HG03378 (cell line): ENCODE measurements around the gene RPL6.
A peak's percentile ranks its signal among the peaks of the same experiment; 100 is the strongest.
"Not testable (repeated sequence)": the region's sequence is repeated elsewhere in the genome, so short reads cannot be mapped to it uniquely, and the experiment has no call there.

Experiments
- ATAC-seq: cut with Tn5 transposase; IDR thresholded peaks from one replicate; pipeline ENCODE4 v1.9.1; 2021; ENCODE audit warnings: mild to moderate bottlenecking, moderate library complexity; ENCODE audit not compliant: unreplicated experiment

RPL6 gene

GRCh38 chr12:112420740-112421139, 11.3 kb upstream of the RPL6 start:
- ATAC-seq: no peak

DNA sequence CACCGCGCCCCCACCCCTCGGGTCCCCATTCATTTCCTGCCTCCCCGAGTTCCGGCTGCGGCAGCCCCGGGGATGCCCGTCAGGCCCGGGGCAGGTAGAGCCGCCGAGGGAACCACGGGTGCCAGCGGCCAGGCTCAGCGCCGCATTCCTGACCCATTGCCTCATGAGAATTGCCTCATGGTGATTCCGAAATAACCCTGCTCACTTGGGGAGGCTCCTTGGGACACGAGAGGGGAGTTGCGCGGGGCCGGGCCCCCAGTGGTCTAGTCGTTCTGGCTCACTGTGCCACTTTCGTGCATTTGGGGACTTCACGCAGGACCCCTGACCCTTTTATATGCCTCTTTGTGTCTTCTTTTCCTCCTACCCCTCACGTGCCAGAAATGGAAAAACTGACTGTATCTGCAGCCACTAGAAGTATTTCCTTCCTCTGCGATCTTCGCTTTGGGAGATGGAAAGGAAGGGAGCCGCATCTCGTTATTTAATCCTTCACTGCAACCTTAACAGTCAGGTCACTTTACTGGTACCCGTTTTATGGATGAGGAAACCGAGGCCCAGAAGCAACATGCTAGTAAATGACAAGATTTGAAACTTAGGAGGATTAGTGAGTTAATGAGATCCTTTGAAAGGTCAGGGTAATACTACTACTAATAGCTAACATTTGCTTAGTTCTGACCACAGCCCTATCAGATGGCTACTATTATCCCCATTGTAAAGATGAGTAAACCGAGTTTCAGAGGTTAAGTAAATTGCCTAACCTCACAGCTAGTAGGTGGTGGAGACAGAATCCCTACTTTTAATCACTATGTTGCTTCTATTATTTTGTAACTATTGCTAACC, 10.1 kb upstream of the RPL6 start:
- ATAC-seq: peak; percentile 26

- ATAC-seq: peak; percentile 51
Measured at GRCh38 chr12:112418608-112419296, 9.3 kb upstream of the RPL6 start, which contains the start of gene PTPN11. TSS of gene PTPN11 (plus strand) at chr12:112418947. CDS start at chr12:112419112, 165 bp downstream.

DNA sequence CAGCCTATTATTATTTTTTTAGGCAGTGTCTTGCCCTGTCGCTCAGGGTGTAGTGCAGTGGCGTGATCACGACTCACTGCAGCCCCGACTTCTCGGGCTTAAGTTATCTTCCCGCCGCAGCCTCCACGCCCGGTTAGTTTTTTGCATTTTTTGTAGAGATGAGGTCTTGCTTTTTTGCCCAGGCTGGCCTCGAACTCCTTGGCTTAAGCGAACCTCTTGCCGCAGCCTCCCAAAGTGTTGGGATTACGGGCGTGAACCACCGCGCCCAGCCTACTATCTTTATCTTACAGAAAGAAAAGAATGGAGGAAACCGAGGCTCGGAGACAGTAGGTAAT, 8.8 kb upstream of the RPL6 start:
- no peak for ATAC-seq

- not testable (repeated sequence) for ATAC-seq
Measured at GRCh38 chr12:112415457-112415856, 6.1 kb upstream of the RPL6 start.

- no peak for ATAC-seq
Measured at GRCh38 chr12:112413855-112414625, 4.6 kb upstream of the RPL6 start.

GRCh38 chr12:112409906-112410244, 470 bp upstream of the RPL6 start:
- no peak for ATAC-seq

DNA sequence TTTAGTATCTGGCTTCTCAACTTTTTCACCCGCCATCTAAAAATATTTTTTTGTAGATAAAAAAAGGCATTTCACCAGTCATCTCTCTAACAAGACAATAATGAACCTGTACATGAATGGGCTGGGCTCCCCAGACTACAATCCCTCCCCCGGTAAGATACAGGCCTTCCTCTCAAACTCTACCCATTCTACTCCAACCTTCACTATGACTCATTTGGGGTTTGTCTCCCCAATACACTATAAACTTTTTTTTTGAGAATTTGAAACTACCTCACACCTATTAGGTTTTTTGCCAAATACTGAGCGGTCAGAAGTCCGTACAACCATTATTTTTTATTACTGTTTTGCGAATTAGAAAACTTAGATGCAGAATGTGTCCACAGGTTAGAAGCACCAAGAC, 784 bp downstream of the RPL6 start:
- no peak for ATAC-seq

DNA sequence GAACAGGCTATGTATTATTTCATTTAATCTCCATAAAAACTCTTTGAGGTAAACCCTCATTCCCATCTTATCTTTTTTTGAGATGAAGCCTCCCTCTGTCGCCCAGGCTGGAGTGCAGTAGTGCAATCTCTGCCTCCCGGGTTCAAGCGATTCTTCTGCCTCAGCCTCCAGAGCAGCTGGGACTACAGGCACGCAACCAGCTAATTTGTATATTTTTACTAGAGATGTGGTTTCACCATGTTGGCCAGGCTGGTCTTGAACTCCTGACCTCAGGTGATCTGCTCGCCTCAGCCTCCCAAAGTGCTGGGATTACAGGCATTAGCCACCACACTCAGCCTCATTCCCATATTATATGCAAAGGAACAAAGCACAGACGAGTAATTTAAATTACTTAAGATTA, 1.7 kb downstream of the RPL6 start:
- ATAC-seq: not testable (repeated sequence)

GRCh38 chr12:112406519-112407488, 2.6 kb downstream of the RPL6 start:
- ATAC-seq: no peak

DNA sequence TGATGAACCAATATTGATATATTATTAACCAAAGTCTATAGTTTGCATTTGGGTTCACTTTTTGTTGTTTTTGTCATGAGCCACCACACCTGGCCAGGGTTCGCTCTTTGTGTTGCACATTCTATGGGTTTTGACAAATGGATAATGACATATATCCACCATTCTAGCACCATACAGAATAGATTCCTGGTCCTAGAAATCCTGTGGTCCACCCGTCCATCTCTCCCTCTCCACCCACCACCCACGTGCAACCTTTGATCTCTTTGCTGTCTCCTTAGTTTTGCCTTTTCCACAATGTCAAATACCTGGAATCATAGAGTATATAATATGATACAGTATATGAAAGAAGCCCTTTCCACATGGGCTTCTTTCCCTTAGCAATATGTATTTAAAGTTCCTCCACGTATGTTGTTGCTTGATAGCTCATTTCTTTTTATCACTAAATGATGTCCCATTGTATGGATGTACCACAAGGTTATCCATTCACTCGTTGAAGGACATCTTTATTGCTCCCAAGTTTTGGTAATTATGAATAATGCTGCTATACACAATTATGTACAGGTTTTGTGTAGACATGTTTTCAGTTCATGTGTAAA, 7.4 kb downstream of the RPL6 start:
- ATAC-seq: no peak

DNA sequence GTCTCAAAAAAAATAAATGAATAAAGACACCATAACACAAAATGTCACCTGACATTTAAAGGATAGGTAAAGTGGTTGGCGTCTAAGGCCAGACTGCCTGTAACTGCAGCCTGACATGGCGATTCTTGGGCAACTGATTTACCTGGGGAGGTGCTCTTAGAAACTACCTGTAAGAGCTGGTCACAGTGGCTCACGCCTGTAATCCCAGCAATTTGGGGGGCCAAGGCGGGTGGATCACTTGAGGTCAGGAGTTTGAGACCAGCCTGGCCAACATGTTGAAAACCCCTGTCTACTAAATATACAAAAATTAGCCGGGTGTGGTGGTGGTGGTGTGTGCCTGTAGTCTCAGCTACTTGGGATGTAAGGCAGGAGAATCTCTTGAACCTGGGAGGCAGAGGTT, 8.4 kb downstream of the RPL6 start:
- ATAC-seq: no peak

GRCh38 chr12:112393328-112393727, 16.1 kb downstream of the RPL6 start:
- no peak for ATAC-seq

- not testable (repeated sequence) for ATAC-seq
Measured at GRCh38 chr12:112389922-112390654, 19.3 kb downstream of the RPL6 start.

DNA sequence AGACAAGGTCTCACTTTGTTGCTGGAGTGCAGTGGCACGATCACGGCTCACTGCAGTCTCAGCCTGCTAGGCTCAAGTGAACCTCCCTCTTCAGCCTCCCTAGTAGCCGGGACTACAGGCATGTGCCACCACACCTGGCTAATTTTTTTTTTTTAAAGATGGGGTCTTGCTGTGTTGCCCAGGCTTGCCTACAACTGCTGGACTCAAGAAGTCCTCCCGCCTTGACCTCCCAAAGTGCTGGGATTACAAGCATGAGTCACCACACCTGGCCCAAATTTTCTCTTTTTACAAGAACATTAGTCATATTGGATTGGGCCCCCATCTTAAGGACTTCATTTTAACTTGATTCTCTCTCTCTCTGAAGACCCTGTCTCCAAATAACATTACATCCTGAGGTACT, 20.2 kb downstream of the RPL6 start:
- ATAC-seq: no peak

DNA sequence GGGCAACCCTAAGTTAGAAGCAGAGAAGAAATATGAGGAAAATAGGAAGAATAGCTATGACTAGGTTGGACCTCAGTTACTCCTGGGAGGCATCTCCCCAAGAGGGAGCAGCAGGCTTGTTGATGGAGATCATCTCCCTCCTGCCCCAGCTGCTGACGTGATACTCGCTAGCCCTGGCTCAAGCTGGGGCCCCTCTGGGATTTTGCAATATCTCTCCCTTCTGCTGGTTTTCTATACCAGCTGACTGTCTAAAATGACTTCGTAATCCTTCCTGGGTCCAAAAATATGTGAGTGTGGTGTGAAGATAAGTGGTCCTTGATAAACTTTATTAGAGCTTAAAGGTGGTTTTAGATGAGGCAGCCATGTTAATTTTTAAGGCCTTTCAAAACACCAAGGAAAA, 22.7 kb downstream of the RPL6 start:
- no peak for ATAC-seq

GRCh38 chr12:112382866-112383265, 26.5 kb downstream of the RPL6 start:
- no peak for ATAC-seq

DNA sequence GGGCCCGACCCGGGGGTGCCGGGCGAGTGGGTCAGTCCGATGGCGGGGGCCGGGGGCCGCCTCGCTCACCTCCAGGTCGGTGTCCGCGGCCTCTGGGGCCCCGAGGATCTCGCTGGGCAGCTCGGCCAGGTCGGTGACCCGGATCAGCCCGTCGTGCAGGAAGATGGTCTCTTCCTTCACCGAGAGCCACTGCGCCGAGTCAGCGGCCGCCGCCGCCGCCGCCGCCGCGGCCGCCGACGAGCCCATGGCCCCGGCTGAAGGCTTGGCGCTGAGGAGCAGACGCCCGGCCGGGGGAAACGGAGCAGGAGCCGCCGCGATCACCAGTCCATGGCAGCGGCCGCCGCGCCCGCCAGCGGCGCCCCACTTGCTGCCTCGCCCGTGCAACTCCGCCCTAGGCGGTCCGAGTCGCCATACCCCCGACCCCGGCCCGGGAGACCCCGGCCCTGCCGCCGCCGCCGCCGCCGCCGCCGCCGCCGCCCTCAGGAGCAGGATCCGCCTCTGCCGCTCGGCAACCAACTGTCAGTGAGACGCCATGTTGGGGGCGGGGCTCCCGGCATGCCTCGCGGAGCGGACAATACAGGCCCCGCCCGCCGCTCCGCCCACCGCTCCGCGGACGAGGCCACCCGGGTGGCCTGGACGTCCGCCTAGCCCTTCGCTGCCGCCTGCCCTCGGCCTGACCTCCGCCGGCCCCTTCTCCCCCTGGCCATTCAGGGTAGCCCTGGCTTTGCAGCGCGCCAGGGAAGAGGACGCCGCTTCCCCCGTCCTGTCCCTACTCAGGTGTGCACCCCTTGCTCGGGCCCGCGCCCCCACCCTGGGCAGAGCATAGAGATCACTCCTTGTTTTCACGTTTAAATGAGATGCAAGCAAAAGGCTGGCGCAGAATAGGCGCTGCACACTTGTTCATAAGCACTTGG, 27.3 kb downstream of the RPL6 start, which contains the start of gene HECTD4:
Gene HECTD4, minus strand, starts transcription at position 549 of the 914 bp plus-strand sequence. Its CDS starts 303 bp downstream, at position 246.
- ATAC-seq: peak; percentile 61
